MV-4-11 (cell line): ENCODE measurements around the gene GDF7.

Source experiments
- DNase-seq: peaks from one replicate; lab custom pipeline; 2025; lab: John Stamatoyannopoulos, UW

GDF7 gene

DNA sequence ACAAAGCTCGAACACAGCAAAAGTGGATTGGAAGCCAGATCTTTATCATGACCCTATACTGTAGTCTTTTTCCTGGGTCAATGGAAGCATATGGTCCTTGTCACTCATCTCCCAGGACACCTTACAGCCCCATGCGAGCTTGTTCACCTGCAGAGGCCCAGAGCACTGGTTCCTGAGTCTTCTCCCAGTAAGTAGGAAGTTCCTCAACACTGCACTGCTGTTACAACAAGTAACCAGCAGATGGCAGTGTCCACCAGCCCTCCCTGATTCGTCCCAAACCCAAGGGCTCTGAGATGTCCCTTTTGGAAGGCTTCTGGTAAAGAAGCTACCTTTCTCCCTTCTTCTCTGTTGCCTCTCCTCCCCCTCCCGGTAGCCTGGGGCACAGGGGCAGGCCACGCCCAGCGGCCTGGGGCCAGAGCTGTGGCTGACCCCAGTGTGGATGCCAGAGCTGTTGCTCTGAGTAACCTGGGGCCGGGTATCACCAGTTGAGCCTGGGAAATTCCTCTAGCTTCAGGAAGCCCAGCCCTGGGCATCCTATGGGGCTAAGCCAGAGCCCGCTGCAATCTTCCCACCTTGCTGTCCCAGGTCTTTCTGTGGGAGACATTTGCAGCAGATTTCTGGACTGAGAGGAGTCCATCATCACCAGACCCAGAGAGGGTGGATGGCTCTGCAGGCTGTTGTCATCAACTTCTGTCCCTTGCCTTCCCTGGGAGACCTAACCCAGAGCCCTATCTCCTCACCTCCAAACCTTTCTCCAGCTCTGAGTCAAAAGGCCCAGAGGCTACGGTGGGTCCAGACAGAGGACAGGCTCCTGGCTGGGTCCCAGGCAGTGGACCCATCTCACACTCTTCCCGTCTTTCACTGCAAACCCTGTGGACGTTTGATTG is 5.3 kb upstream of the GDF7 start:
- DNase-seq = peak; percentile 56

DNA sequence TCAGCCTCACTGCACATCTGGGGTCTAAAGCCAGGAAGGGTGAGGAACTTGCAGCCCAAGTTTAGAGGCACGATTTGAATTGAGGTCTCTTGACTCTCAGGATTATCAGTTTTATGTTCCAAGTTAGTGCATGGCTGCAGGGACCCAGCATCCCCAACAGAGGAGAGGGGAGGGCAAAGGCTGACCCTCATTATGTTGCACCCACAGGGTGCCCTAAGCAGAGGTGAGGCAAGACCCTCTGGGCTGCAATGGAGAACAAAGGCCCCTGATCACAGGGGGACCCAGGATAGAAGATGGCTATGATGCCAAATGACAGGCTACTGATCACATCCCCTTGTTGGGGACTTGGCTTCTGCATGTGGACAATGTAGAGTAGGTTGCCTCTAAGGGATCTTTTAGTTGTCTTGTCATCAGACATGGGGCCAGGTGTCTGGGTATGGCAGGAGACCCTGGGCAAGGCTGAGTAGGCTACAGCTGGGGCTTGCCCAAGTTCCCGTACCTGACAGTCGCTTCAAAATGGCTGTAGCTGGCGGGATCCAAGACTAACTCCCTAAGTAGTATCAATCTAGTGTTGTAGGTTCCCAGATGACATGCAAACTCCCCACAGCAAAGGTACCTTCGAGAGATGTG is 4.5 kb upstream of the GDF7 start:
- no peak for DNase-seq

DNA sequence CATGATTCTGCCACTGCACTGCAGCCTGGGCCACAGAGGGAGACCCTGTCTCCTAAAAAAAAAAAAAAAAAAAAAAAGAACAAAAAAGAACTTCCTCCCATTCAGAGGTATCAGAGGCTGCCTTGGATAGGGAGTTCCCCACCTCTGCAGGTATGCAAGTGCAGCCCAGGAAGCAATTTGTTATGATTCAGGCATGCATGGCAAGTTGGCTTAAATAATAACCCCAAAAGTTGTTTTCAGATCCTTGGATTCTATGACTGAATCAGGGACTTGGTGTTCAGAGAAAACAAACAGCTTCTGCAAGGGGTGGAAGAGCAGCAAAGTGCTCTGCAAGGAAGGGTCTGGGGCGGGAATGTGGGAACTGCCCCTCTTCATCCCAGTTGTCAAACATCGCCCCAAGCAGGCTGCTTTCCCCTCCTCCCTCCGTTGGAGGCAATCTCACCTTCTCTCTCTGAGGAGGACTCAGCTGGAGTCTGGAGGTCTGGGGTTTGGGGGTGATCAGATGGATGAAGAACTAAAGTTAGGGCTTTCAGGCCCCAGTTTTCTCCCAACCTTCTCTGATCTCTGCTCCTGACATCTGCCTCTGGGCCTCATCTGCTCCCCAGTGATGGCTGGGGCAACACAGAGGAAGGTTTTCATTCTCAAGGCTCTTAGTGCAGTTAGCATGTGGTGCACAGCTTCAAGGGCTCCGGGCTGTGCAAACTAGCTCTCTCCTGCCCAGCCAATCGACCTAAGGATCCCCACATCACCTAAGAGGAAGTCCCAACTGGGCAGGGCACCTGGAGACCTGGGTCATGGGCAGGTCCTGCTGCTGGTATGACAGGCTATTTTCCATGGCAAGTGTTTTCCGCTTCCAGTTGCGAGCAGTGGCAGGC is 3.5 kb upstream of the GDF7 start:
- no peak for DNase-seq

DNA sequence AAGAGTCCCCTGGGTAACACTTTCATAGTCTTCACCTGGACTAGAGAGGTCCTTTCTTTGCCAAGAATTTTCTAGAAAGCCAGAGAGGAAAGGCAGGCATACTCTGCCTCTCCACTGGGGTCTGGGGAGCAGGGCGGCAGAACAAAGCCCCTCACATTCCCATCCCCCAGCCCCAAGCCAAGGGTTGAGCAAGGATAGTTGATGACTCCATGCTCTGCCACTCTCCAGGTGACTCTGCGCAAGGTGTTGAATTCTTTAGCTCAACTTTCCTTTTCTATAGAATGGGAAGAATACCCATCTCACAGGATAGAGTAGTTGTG is 2.9 kb upstream of the GDF7 start:
- no peak for DNase-seq

DNA sequence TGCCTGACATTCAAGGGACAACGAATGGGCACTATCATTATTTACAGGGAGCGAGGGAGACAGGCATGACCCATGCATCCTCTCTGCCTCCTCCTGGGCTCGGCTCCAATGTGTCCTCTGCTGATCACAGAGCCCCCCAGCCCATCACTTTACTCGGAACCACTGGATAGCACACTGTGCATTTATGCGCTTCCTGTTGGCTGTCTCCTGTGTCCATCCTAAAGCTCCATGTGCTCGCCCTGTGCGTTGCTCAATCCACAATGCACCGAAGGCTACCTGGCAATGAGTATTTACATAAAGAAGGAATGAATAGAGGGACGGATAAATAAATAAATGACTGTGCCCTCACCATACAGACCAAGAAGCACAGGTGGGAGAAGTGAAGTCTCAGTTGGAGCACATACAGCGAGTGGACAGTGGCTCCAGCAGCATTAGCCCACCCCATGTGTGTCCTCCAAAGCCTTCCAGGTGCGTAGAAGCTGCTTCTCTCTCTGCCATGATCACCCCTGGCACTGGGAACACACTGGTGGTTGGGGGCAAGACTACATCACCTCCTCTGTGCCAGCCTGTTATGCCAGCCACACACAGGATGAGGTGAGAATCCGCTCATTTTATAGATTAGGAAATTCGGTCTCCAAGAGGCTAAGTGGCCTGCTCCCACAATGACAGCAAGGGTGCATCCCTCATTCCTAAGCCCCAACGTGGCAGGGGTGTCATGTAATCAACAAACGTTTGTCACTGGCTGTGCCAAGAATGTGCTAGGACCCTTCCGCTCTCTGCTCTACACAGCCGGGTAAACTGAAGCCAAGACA is 2.3 kb upstream of the GDF7 start:
- DNase-seq = no peak

DNA sequence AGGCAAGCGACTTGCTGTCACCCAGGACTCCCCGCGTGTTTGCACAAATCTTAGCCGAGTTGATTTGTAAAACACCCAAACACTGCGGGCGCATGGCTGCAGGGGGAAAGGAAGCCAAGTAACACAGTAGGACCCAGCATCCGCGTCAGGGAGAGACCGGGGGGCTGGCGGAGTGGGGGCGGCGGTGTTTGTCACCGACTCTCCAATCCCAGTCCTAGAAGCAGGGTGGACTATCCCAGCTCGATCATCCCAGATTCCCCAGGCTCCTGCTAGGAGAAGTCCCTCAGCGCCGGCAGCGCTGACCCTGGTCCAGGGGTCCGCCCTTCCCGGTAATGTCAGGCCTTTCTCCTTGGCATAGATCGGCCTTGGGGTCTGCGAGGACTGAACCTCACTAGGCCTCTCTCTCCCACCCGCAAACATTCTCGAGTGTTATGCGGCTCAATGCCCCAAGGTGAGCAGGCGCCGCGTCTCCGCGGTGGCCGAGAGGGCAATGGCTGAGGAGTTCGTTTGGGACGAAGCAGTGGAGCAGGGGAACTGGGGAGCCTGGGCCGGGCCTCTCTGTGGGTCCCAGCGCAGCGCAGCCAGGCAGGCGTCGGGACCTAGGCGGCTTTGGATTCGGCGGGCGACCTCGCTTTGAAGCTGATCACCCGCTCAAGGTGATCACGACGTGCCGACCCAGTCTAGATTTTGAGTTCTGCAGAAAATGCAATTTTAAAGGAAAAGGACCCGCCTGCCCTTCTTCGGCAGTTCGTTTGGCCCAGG is 1.5 kb upstream of the GDF7 start:
- no peak for DNase-seq

DNA sequence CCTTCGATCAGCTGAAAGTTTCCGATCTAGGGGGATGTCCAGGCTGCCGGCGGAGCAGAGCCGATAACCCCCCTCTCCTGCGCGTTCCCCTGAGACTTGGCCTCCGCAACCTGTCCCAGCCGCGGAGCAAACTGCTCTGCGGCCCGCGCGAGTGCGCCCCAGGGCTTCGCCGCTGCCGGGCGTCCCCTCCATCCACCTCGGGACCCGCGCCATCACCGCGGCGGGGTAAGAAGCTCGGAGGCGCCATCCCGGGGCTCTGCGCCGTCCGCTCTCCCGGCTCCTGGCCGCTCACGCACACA is 990 bp upstream of the GDF7 start:
- no peak for DNase-seq

DNA sequence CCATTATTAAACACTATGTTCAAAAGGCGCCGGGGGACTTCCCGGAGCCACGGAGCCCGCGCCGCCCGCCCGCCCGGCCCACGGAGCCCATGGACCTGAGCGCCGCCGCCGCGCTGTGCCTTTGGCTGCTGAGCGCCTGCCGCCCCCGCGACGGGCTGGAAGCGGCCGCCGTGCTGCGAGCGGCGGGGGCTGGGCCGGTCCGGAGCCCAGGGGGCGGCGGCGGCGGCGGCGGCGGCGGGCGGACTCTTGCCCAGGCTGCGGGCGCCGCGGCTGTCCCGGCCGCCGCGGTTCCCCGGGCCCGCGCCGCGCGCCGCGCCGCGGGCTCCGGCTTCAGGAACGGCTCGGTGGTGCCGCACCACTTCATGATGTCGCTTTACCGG is 197 bp downstream of the GDF7 start:
- no peak for DNase-seq

DNA sequence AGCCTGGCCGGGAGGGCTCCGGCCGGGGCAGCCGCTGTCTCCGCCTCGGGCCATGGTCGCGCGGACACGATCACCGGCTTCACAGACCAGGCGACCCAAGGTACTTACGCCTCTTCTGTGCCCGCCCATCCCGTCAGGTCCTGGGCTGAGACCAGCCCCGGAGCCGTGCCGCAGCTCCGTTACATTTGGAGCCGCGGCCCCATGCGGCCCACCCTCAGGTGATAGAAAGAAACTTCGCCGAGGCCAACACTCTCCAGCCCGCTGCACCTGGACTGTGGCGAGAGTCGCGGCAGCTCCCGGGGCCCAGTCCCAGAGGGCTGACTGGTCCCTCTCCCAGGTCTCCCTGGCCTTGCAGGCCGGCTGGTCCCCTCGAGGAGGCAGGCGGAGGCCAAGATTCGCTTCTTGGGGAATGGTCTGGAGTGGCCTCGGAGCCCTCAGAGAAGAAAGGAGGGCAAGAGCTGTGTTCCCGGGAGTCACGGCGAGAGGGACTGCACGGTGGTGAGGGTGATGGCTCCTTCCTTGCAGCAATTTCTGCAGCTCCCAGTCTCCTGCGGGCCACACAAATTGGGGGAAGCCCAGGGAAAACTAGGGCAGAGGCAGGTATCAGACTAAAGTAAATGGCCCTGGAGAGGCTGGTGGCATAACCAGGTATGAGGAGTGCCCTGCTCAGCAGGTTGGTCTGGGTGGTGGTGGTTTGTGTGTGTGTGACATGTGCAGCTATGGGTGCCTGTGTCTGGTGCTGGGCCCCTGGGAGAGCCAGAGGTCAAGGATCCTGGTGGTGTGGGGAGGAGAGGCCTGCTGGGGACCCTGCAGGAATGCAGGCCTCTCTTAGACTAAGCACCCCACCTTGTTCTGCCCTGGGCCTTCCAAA is 822 bp downstream of the GDF7 start:
- no peak for DNase-seq

DNA sequence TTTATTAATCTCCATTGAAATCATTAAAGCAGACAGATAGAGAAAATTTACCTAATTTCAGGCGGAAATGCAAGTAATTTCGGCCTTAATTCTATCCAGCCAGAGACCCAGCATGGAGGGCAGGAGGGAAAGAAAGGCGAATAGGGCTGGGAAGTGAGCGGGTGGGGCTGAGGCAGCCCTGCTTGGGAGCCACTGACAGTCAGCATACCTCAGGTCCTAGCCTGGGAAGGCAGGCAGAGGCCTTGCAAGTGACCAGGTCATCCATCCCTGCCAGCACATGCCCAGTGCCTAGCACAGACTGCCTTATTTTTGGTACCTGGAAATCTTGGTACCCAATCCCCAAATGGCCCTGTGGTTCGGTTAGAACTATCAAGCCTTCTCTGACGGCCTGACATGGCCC is 1.5 kb downstream of the GDF7 start:
- no peak for DNase-seq

DNA sequence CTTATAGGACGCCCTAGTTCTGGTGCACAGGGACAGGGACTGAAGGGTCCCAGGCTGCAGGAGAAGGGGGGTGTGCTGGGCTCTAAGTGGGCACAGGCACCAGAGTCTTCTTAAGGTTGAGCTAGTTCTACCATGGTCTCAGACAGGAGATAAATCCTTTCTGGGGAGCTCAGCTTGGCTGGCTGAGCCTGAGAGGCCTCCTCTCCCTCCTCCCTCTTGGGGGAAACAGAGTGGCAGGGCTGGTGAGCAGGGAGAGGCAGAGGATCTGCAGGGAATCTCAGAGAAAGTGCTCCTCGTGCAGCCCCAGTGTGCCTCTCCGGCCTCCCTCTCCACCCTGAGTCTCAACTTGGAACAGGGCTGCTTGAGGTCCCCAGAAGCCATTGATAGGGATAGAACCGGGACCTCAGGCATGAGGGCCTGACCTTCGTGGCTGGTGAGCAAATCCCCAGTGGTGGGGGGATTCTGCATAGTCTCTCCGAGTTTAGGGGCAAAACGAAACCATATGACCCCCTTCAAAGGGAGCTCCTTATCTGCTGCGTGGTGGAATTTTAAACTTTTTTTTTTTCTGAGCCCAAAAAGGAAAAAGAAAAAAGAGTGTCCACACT is 2.0 kb downstream of the GDF7 start:
- DNase-seq = no peak

DNA sequence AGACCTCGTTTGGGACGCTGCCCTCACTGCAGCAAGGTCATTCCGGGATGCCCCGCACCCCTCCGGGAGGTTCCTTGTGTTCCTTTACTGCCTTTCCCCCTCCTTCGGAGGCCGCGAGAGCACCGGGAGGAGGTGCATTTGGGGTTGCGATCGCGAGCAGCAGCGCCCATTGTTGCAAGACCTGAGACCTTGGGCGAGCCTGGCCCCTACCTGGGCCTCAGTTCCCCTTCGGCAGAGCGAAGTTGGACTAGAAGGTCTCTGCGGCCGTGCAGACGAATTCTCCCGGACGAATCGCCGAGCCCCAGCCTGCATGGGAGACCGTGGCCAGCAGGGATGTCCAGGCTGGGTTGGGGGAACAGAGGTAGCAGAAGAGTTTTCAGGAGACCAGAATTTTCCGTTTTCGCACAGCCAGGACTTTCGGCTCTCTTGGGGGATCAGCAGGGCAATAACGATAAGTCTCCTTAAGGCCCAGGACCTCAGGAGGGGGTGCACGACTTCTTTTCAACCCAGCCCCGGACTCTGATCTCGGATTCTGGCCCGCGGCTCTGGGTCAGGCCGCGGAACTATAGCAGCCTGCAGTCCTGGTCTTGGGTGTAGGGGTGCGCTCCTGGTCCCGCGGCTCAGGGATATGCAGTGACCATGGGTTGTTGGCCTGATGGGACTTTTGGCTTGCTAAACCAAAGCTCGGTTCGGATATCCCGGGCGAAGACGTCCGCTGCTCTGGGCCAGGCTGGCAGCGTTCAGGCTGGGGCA is 2.8 kb downstream of the GDF7 start:
- no peak for DNase-seq

DNA sequence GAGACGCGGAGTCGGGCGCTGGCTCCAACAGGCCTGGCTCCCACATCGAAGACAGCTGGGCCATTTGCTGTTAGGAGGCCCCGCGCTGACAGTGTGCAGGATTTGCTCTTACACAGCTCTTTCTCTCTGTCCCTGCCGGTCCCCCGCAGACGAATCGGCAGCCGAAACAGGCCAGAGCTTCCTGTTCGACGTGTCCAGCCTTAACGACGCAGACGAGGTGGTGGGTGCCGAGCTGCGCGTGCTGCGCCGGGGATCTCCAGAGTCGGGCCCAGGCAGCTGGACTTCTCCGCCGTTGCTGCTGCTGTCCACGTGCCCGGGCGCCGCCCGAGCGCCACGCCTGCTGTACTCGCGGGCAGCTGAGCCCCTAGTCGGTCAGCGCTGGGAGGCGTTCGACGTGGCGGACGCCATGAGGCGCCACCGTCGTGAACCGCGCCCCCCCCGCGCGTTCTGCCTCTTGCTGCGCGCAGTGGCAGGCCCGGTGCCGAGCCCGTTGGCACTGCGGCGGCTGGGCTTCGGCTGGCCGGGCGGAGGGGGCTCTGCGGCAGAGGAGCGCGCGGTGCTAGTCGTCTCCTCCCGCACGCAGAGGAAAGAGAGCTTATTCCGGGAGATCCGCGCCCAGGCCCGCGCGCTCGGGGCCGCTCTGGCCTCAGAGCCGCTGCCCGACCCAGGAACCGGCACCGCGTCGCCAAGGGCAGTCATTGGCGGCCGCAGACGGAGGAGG is 3.5 kb downstream of the GDF7 start:
- DNase-seq = no peak

DNA sequence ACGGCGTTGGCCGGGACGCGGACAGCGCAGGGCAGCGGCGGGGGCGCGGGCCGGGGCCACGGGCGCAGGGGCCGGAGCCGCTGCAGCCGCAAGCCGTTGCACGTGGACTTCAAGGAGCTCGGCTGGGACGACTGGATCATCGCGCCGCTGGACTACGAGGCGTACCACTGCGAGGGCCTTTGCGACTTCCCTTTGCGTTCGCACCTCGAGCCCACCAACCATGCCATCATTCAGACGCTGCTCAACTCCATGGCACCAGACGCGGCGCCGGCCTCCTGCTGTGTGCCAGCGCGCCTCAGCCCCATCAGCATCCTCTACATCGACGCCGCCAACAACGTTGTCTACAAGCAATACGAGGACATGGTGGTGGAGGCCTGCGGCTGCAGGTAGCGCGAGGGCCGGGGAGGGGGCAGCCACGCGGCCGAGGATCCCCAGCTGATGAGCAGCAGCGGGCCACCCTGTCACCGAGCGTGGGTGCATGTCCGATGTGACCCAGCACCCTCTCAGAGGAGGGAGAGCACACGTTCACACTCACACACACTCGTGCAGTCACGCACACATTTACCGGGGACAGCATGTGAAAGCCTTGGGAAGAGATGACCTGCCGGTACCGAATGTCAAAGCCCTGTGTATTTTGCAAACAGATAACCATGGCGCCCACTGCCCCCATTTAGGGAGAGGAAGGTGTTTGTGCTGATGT is 4.2 kb downstream of the GDF7 start:
- no peak for DNase-seq

DNA sequence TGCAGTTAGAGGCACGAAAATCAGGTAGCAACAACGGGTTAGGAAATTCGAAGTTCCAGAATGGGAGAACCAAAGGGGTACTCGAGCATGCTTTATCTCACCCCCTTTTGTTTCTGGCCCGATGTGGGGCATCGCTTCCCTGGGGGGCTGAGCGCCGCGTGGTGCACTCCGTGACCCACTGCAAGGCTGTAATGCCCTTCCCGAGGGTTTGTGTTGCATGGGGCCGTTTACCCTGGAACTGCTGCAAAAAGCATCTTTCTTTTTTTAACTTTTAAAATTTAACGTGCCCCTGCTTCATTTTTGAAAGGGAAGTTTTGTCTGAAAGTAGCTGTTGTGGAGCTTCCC is 4.8 kb downstream of the GDF7 start:
- DNase-seq = no peak

DNA sequence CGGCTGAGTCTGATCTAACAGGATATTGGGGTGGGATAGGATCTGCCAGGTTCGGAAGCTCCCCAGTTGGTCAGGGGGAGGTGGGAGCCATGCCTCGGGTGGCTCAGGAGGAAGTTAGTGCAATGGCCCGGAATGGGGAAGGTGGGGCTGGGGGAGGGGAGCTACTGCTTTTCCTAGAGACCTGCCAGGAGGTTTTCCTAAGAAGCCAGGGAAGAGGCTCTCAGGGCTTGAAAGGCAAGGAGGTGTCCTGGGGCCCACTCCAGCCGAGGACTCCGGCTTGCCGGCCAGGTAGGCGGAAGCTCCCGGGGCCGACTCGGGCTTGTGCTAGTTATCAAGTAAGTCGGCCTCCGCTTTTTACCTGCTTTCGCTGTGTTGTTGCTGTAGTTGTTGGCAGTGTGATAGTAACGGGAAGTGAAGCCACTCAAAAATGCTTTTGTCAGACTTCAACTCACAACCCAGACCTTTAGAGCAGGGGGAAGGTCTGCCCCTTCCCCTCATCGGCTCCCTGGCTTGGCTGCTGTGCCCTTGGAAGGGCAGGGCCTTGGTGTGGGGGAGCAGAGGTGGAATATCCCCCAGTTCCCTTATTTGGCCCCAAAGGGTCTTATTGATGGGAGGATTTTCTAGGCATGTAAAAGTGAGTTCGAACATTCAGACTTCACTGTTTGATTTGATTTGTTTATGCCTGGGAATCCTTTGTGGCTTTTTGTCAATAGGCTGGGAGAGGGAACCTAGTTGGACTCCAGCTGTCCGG is 5.4 kb downstream of the GDF7 start:
- DNase-seq = no peak

DNA sequence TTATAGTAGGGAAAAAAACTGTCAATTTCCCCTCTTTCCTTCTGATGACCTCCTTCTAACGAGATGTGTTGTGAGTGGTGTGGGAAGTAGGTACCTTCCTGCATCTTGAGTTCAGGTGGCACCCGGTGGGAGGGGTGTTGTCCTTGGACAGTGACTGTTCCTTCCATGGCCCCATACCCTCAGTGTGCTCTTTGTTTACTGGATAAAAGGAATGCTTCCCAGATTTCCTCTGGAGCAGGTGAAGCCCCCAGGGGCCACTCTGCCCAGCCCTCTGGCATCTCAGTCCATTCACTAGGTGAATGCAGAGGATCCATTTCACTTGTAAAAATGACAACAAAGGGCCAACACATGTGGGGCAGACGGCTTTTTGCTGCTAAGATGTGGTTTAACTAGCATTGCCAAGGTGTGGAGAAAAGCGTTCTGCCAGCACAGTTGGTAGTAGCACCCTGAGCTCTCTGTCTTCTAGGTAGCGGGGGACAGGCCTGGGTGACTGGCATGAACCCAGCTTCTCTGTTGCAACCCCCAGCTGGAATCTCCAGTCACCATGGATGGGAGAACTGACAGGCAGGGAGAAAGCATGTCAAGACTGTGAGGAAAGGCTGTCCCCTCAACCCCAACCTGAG is 6.9 kb downstream of the GDF7 start:
- no peak for DNase-seq
